Measurements from ENCODE around the gene DPYSL5.
"Not testable (repeated sequence)": the region's sequence is repeated elsewhere in the genome, so short reads cannot be mapped to it uniquely, and the experiment has no call there.

Gene DPYSL5

GRCh38 chr2:26922405-26923188 lies 74.7 kb downstream of the DPYSL5 start:
- Histone ChIP-seq H3K79me2 (ENCODE audit: insufficient read depth, low read length) (no peaks in the 10 kb centered on the region), H3K4me3 (ENCODE audit: low read depth, low read length, poor library complexity, severe bottlenecking) (no peak overlapping the region), H3K4me2 (ENCODE audit: low read length) (no peak overlapping the region), H3K36me3 (ENCODE audit: insufficient read depth, low read length) (no peaks in the 10 kb centered on the region), H3K9ac (ENCODE audit: low read length) (no peak overlapping the region), H3K27me3 (ENCODE audit: insufficient read depth, low read length) (peaks cover 4% of the 10 kb centered on the region; the same call in 1 of the 2 replicates), H3K4me1 (ENCODE audit: insufficient read depth, low read length, severe bottlenecking) (no peaks in the 10 kb centered on the region), H3F3A (ENCODE audit: insufficient read depth, low read length) (no peaks in the 10 kb centered on the region), H3K9me3 (ENCODE audit: low read length) (no peaks in the 10 kb centered on the region), H3K27ac (ENCODE audit: low read depth, low read length, poor library complexity, severe bottlenecking) (no peak overlapping the region), H3K9me2 (ENCODE audit: low read depth, low read length) (no peaks in the 10 kb centered on the region), H4K20me1 (ENCODE audit: insufficient read depth, low read length) (no peaks in the 10 kb centered on the region), H2AFZ (ENCODE audit: low read length) (no peak overlapping the region)
- TF ChIP-seq EZH2 (IDR thresholded peaks at IDR 0.05; ENCODE audit: borderline replicate concordance, low read length) (no peak), CTCF (IDR thresholded peaks at IDR 0.05; ENCODE audit: low read length) (peak; percentile 65)

- H3K4me2 ChIP-seq (ENCODE audit: low read length); H3K9me2 ChIP-seq (ENCODE audit: low read depth, low read length); H3K79me2 ChIP-seq (ENCODE audit: insufficient read depth, low read length); H3K27ac ChIP-seq (ENCODE audit: low read depth, low read length, poor library complexity, severe bottlenecking); H3K36me3 ChIP-seq (ENCODE audit: insufficient read depth, low read length); H3K4me1 ChIP-seq (ENCODE audit: insufficient read depth, low read length, severe bottlenecking); H3K9ac ChIP-seq (ENCODE audit: low read length); H3F3A ChIP-seq (ENCODE audit: insufficient read depth, low read length); H4K20me1 ChIP-seq (ENCODE audit: insufficient read depth, low read length); H3K27me3 ChIP-seq (ENCODE audit: insufficient read depth, low read length); H2AFZ ChIP-seq (ENCODE audit: low read length); H3K9me3 ChIP-seq (ENCODE audit: low read length); H3K4me3 ChIP-seq (ENCODE audit: low read depth, low read length, poor library complexity, severe bottlenecking): not testable (repeated sequence)
Measured at GRCh38 chr2:26923189-26923466, 75.2 kb downstream of the DPYSL5 start.

- H3K4me1 ChIP-seq (ENCODE audit: insufficient read depth, low read length, severe bottlenecking) = no peaks in the 10 kb centered on the region
- no peaks in the 10 kb centered on the region for H3K36me3 ChIP-seq (ENCODE audit: insufficient read depth, low read length)
- TF ChIP-seq EZH2 (IDR thresholded peaks at IDR 0.05; ENCODE audit: borderline replicate concordance, low read length) = no peak
- no peak for TF ChIP-seq CTCF (IDR thresholded peaks at IDR 0.05; ENCODE audit: low read length)
- H4K20me1 ChIP-seq (ENCODE audit: insufficient read depth, low read length) = no peaks in the 10 kb centered on the region
- H3K9ac ChIP-seq (ENCODE audit: low read length) = no peak overlapping the region
- no peaks in the 10 kb centered on the region for H3K79me2 ChIP-seq (ENCODE audit: insufficient read depth, low read length)
- no peak overlapping the region for H3K27ac ChIP-seq (ENCODE audit: low read depth, low read length, poor library complexity, severe bottlenecking)
- peaks cover 4% of the 10 kb centered on the region; the same call in 1 of the 2 replicates for H3K27me3 ChIP-seq (ENCODE audit: insufficient read depth, low read length)
- H3F3A ChIP-seq (ENCODE audit: insufficient read depth, low read length) = no peaks in the 10 kb centered on the region
- no peaks in the 10 kb centered on the region for H3K9me3 ChIP-seq (ENCODE audit: low read length)
- H2AFZ ChIP-seq (ENCODE audit: low read length) = no peak overlapping the region
- no peak overlapping the region for H3K4me3 ChIP-seq (ENCODE audit: low read depth, low read length, poor library complexity, severe bottlenecking)
- no peaks in the 10 kb centered on the region for H3K9me2 ChIP-seq (ENCODE audit: low read depth, low read length)
- H3K4me2 ChIP-seq (ENCODE audit: low read length) = no peak overlapping the region
Measured at GRCh38 chr2:26924731-26925099, 76.8 kb downstream of the DPYSL5 start.
